NCI-H446 (cell line): ENCODE measurements around the gene SLC4A7.
A peak's percentile ranks its signal among the peaks of the same experiment; 100 is the strongest.
"Not testable (repeated sequence)": the region's sequence is repeated elsewhere in the genome, so short reads cannot be mapped to it uniquely, and the experiment has no call there.

Experiments used
- DNase-seq, 2 experiments: peaks; one replicate each; lab custom pipeline; 2025; lab: John Stamatoyannopoulos, UW

The SLC4A7 gene

DNA sequence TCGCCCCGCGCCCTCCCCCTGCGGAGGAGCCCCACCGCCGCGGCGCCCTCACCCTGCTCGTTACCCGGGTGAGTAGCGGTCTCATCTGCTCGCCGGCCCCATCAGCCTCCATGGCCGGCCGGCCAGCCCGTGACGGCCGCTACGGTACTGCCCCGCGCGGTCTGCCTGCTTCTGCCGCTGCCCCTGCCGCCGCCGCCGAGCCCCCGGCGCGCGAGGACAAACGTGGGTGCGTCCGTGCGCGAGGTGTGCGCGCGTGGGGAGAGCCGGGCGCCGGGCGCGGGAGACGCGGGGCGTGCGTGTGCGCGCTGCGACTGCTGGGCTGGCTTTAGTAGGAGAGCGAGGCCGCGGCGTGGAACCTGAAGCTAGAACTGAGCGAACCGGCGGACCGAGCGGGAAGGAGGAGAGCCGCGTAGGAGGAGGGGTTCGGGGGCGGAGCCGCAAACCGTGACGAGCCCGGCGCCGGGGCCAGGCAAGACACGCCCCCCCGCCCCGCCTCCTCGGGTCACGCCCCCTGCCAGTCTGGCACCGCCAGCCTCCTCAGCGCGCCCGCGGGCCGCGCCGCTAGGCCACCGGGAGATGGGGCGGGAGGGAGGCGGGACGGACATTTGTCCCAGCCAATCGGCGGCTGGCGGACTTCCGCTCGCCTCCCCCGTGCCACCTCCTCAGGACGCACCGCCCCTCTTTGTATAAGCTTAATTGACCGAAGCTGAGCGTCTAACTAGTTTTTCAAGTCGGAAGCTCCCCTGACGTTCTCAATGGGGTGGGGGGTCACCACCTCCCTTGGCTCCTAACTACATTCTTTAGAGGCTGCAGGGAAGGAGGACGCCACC lies at the start of gene SLC4A7:
Gene SLC4A7, minus strand, starts transcription at position 370 of the 830 bp plus-strand sequence. Its CDS starts 258 bp downstream, at position 112.
- peak; percentile 82 to 93 for DNase-seq

- no peak for DNase-seq
These were observed 49.0 kb upstream of the SLC4A7 start for GRCh38 chr3:27533261-27533607.

- no peak for DNase-seq
These were observed 48.5 kb upstream of the SLC4A7 start for GRCh38 chr3:27532426-27533260.

DNA sequence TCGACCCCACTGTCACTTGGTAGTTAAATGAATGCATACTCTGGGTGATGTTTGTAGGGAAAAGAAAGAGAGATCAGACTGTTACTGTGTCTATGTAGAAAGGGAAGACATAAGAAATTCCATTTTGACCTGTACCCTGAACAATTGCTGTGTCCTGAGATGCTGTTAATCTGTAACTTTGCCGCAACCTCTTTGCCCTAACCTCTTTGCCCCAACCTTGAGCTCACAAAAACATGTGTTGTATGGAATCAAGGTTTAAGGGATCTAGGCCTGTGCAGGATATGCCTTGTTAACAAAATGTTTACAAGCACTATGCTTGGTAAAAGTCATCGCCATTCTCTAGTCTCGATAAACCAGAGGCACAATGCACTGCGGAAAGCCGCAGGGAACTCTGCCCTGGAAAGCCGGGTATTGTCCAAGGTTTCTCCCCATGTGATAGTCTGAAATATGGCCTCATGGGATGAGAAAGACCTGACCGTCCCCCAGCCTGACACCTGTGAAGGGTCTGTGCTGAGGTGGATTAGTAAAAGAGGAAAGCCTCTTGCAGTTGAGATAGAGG lies 47.1 kb upstream of the SLC4A7 start:
- DNase-seq = not testable (repeated sequence)

GRCh38 chr3:27528791-27529190 lies 44.6 kb upstream of the SLC4A7 start:
- DNase-seq = no peak

GRCh38 chr3:27526614-27527315 lies 42.6 kb upstream of the SLC4A7 start:
- DNase-seq = no peak

- no peak for DNase-seq
These were observed 37.7 kb upstream of the SLC4A7 start for GRCh38 chr3:27521872-27522265.

DNA sequence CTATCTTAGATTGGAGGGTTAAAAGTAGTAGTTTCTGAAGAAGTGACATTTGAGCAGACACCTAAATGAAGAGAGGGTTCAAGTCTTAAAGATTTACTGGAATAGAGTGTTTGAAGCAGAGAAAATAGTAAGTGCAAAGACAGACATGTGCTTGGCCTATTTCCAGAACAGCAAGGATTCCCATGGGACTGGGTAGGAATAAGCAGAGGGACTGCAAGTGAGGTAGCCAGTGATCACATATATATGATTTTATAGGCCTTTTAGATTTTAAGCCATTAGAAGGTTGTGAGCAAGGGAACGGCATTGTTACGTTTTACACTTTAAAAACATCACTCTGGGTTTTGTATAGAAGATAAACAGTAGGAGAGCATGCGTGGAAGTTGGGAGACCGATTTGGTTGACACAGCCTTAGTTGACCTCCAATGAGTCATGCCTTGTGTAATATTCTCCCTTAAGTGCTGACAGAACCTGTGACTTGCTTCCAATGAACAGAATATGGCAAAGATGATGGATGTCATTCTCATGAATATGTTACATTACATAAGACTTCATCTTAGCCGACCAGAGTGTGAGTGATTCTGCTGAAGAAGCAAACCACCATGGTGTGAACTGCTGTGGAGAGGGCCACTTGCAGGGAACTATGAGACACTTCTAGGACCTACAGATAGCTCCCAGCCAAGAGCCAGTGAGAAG lies 37.1 kb upstream of the SLC4A7 start:
- peak in 1 of 2 experiments; percentile 16 for DNase-seq

DNA sequence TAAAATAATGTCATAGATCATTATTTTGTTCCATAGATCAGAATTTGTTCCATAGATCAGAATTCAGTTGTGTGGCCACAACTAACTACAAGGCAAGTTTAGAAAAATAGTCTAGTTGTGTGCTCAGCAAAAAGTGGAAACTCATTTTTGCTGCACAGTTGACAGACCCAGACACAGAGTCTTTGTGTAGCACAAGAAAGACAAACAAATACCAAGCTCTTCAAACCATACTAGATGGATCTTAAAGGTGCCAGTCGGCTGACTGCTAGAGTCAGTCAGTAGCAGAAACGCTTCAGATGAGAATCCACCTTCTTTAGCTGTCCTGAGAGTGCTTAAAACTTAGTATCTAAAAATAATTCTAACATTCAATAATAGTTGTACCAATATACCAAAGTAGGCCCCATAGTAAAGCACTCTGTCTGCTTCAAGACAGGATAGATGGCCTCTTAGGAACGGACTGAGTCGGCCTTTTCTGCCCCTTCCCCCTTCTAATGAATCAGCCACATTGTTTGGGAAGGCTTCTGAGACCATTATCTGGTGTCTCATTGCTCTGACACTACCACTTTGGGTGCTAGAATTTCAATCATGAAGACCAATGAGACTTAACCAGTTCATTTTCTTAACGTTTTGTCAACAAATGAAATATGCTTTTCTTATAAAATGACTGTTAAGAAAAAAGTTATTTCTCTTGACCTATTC lies 27.7 kb upstream of the SLC4A7 start:
- no peak for DNase-seq

DNA sequence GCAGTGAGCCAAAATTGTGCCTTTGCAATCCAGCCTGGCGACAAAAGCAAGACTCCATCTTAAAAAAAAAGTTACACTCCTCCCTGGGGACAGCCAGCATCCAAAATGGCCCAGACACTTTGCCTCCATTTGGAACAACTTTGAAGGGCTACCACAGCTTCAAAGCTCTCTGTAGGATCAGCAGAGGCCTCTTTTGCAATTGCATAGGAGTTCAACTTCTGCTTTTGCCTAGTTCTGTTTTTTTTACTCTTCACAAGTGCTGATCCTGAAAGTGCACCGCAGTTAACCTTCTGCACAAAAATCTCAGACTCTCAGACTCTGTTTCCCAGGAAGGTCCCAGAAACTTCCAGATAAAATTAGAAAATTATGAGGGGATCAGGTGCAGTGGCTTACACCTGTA lies 25.2 kb upstream of the SLC4A7 start:
- no peak for DNase-seq

DNA sequence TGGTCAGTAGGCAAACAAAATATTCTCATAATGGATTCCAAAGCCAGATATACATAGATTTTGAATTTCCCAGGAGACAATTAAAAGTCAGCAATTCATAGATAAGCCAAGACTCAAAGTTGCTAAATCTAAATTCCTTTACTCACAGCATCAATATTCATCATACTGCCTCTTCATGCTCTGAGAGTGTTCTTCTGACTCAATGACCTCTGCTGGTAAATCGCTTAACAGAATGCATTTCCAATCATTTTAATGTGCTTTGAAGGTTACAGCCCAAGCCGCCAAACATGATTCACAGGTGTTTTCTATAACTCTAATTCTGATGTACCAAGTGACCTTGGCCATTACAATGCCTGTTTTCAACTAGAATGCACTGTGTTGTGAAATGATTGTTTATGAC lies 24.2 kb upstream of the SLC4A7 start:
- no peak for DNase-seq

- no peak for DNase-seq
These were observed 23.5 kb upstream of the SLC4A7 start for GRCh38 chr3:27507515-27508266.

DNA sequence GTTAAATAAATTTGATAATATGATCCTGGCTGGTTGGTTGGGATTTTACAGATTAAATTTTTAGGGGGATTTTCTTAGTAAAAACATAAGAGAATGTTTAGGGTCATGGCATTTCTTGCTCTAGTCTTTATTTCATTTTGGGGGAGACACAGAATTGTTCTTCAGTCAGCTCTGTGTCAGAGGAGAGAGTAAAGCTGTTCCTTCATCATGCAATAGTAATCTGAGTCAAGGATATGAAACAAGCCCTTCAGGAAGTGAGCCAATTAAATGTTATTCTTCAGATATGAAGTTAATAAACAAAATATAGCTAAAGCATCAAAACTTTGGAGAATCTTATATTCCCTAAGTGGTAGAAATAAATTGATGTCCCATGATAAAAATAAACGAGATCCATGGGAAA lies 22.9 kb upstream of the SLC4A7 start:
- DNase-seq = no peak

- DNase-seq = no peak
These were observed 20.6 kb upstream of the SLC4A7 start for GRCh38 chr3:27504749-27505148.

DNA sequence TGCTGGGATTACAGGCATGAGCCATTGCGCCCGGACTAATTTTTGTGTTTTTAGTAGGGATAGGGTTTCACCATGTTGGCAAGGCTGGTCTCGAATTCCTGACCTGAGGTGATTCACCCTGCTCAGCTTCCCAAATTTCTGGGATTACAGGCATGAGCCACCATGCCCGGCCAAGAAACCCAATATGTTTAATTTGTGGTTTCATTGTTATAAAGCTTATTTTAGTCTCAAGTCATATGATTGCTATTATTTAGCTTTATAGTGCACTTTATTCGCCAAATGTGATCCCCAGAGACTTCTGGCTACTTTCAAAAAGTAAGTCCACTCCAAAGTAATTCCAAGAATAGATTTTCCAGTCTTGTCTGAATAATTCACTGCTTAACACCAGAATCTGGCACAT lies 19.3 kb upstream of the SLC4A7 start:
- DNase-seq = peak in 1 of 2 experiments; percentile 16

- no peak for DNase-seq
These were observed 17.6 kb upstream of the SLC4A7 start for GRCh38 chr3:27501759-27502158.

DNA sequence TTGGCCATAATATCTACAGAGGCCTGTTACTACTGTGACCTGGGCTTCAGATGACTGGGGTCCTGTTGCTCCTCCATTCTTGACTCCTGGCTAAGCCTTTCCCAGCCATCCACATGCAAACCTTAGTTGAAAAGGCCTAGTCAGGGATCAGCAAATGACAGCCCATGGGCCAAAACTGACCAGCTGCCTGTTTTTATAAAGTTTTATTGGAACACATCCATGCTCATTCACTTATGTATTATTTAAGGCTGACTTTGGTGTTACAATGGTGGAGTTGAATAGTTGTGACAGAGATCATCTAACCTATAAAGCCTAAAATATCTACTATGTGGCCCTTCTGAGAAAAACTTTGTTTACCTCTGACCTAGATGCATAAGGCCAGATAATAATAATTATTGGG lies 16.8 kb upstream of the SLC4A7 start:
- no peak for DNase-seq

- no peak for DNase-seq
These were observed 15.9 kb upstream of the SLC4A7 start for GRCh38 chr3:27500035-27500434.

DNA sequence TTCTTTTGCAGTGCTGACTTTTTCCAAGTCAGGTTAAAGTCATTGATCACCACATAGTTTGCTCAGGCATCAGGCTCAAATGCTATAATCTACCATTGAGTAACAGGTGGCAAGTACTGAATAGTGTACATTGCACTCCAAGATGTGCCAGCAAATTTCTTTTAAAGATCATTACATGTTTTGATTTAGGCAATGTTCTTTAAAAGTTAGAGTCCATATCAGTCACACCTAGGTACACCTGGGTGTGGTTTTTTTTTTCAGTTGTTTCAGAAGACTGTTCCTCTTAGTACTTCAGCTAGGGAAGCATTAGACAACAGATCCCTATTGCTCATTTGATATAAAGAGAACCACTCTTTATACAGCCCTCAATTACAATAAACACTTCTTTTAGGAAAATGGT lies 10.6 kb upstream of the SLC4A7 start:
- DNase-seq = no peak

DNA sequence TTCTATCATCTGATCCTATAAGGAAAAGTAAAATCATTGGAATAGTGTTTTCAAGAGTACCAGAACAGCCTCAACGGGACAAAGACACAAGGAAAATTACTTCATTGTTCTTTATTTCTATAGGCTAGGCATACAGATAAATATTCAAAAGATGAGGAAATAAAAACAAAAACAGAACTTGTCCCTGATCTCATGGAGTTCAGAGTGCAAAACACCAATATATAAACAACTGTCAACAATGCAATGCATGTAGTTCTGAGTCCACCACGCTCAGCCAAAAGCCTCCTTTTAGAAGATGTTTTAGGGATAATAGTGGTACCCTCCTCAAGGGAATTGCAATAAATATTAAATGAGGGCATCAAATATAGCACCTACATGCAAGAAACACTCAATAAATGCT lies 4.6 kb upstream of the SLC4A7 start:
- DNase-seq = no peak
